ENCODE results near the gene MTF2. TPM values are rescaled to one million over a fixed set of nuclear protein-coding genes. Genes with fewer than 3 reads are reported as not detected.
A peak's percentile ranks its signal among the peaks of the same experiment; 100 is the strongest.

Gene MTF2
- total RNA-seq, 6 experiments from 2014 or later, result 4.5 to 9.3 (median 7.1) TPM

DNA sequence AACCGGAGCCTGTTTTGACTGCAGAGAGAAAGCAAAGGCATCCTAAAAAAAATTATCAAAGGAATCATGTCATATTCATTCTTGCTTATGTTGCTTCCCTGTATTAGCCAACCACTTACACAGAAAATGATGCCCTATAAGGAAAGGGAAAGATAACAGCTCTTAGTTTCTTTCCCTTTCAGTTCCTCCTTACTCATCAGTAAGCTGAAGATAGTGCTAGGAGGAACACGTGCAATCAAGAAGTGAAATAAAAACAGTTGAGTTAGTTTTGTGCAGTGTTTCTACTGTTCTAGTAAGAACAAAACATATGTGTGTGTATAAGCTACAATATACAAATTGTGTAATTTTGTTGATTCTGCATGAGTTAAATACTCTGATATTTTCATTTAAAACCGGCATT, 45.3 kb upstream of the MTF2 start:
- H3K27ac ChIP-seq, result no peak overlapping the region
- 57% methylated on average over 3 of the region's 3 CpGs for WGBS (ENCODE audit: insufficient coverage, low coverage, low lambda C conversion rate, missing lambda C conversion rate)
- intact Hi-C loops (cut with DNase I), result no loop called here

DNA sequence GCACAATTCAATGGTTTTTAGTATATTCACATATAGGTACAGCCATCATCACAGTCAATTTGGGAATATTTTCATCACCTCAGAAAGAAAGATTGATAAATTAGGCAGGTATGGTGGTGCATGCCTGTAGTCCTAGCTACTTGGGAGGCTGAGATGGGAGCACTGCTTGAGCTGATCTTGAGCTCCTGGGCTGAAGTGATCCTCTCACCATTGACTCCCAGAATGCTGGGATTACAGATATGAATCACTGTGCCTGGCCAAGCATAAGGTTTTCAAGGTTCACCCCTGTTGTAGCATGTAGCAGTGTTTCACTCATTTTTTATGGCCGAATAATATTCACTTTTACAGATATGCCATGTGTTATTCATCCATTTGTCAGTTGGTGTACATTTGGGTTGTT, 44.7 kb upstream of the MTF2 start:
- Histone ChIP-seq H3K36me3 (no peaks in the 10 kb centered on the region), H3K27me3 (no peaks in the 10 kb centered on the region), H3K4me1 (no peaks in the 10 kb centered on the region), H3K9me3 (no peaks in the 10 kb centered on the region), H3K4me3 (no peak overlapping the region), H3K27ac (no peak overlapping the region)
- ATAC-seq, result no peak
- no peak for TF ChIP-seq POLR2A (IDR thresholded peaks at IDR 0.05)
- TF ChIP-seq, protein P1, sequence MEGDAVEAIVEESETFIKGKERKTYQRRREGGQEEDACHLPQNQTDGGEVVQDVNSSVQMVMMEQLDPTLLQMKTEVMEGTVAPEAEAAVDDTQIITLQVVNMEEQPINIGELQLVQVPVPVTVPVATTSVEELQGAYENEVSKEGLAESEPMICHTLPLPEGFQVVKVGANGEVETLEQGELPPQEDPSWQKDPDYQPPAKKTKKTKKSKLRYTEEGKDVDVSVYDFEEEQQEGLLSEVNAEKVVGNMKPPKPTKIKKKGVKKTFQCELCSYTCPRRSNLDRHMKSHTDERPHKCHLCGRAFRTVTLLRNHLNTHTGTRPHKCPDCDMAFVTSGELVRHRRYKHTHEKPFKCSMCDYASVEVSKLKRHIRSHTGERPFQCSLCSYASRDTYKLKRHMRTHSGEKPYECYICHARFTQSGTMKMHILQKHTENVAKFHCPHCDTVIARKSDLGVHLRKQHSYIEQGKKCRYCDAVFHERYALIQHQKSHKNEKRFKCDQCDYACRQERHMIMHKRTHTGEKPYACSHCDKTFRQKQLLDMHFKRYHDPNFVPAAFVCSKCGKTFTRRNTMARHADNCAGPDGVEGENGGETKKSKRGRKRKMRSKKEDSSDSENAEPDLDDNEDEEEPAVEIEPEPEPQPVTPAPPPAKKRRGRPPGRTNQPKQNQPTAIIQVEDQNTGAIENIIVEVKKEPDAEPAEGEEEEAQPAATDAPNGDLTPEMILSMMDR (IDR thresholded peaks at IDR 0.05), result no peak
- DNase-seq, result no peak
- 58% methylated on average over 1 of the region's 1 CpG for WGBS (ENCODE audit: insufficient coverage, low coverage, low lambda C conversion rate, missing lambda C conversion rate)
- intact Hi-C loops (cut with DNase I), result no loop called here

More for the DNA sequence above, 45.3 kb upstream of the MTF2 start:
- DNase-seq (no peak), ATAC-seq (peak in 2 of 4 donors; percentile 49 to 66)
- Histone ChIP-seq H3K36me3 (no peaks in the 10 kb centered on the region), H3K4me3 (no peak overlapping the region), H3K9me3 (no peaks in the 10 kb centered on the region), H3K4me1 (no peaks in the 10 kb centered on the region), H3K27me3 (no peaks in the 10 kb centered on the region)
- no peak for TF ChIP-seq POLR2A (IDR thresholded peaks at IDR 0.05)
- TF ChIP-seq, protein P1 (IDR thresholded peaks at IDR 0.05), result no peak

DNA sequence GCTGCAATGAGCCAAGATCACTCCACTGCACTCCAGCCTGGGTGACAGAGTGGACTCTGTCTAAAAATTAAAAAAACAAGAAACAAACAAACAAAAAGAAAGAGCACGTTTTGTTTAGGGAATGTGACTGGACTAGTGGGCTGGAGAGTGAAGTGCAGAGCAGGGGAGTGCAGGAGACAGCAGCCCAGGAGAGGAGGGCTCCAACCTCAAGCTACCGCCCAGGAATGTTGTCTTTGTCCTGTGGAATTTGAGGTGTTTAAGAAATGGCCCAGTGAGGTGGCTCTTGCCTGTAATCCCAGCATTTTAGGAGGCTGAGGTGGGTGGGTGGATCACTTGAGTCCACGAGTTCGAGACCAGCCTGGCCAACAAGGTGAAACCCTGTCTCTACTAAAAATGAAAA, 42.4 kb upstream of the MTF2 start:
- Histone ChIP-seq H3K4me3 (no peak overlapping the region), H3K27me3 (no peaks in the 10 kb centered on the region), H3K4me1 (no peaks in the 10 kb centered on the region), H3K36me3 (no peaks in the 10 kb centered on the region), H3K9me3 (no peaks in the 10 kb centered on the region), H3K27ac (no peak overlapping the region)
- intact Hi-C loops (cut with DNase I), result no loop called here
- no peak for DNase-seq
- ATAC-seq, result no peak
- TF ChIP-seq, protein P1 (IDR thresholded peaks at IDR 0.05), result no peak
- no peak for TF ChIP-seq POLR2A (IDR thresholded peaks at IDR 0.05)
- WGBS (ENCODE audit: insufficient coverage, low coverage, low lambda C conversion rate, missing lambda C conversion rate), result 72% methylated on average over 3 of the region's 4 CpGs

DNA sequence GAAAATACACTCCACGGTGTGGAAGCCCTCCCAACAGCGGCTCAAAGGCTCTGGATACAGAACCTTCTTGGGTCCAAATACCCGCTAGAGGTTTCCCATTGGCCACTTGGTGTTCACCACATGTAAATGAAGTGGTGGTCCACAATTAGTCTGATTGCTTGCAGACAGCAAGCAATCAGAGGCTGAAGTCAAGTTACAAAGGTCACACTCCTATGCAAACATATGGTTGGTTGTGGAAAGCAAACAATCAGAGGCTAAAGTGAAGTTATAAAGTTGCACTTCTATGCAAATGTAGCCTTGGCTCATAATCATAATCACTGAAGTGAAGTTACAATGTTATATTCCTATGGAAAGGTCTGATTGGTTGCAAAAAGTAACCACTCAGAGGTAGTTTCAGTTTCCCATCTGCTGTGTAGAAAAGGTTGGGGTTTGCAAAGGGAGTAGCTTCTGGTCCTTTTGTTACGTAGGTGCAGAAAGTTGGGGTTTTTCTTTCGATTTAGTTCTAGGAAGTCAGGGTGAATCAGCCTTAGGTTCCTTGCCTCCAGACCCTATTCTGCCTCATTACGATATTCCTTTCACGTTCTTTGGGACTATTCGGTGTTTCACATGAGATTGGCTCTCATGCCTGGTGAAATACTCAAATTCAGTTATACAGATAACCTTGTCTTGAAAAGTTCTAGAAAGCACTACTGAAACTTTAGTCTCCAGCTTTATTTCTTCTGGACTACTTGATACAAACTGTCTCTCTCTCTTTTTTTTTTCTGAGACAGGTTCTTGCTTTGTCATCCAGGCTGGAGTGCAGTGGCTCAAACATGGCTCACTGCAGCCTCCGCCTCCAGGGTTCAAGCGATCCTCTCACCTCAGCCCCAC, 36.7 kb upstream of the MTF2 start:
- DNase-seq (no peak), ATAC-seq (peak; percentile 85 to 92 (median 89))
- H3K9me3 ChIP-seq, result no peaks in the 10 kb centered on the region
- no peaks in the 10 kb centered on the region for H3K4me1 ChIP-seq
- 8% methylated on average over 10 of the region's 10 CpGs for WGBS (ENCODE audit: insufficient coverage, low coverage, low lambda C conversion rate, missing lambda C conversion rate)
- H3K4me3 ChIP-seq, result peak overlapping the region; percentile 20 to 41 (median 40)
- no peaks in the 10 kb centered on the region for H3K36me3 ChIP-seq
- no peaks in the 10 kb centered on the region for H3K27me3 ChIP-seq
- TF ChIP-seq, protein P1 (IDR thresholded peaks at IDR 0.05), result no peak
- peak overlapping the region; percentile 20 to 77 (median 39) for H3K27ac ChIP-seq
- intact Hi-C loops (cut with DNase I), result no loop called here
